Measurements from ENCODE around the gene LY6G5C. TPM values are rescaled to one million over a fixed set of nuclear protein-coding genes. Genes with fewer than 3 reads are reported as not detected.

The LY6G5C gene
- total and polyA plus RNA-seq, 9 of the 15 experiments (the other 6 are each of a cell fraction or from before 2014, with no cell fraction given) = 0.10 to 0.67 (median 0.46) TPM; not detected in 4

GRCh38 chr6:31725502-31726350, 44.9 kb upstream of the LY6G5C start (continued):
- TF ChIP-seq POLR2AphosphoS5 (IDR thresholded peaks at IDR 0.05; ENCODE audit: control insufficient read depth, insufficient read depth, low read depth, low read length) (peak; percentile 28; the same call in 1 of the 2 replicates), ZNF217 (CRISPR knock-in tag; IDR thresholded peaks at IDR 0.05) (no peak), ZNF444 (CRISPR knock-in tag; IDR thresholded peaks at IDR 0.05) (0 out of 2 replicates have a peak, but pooled peaks have one; percentile 60), ZBTB34 (CRISPR knock-in tag; IDR thresholded peaks at IDR 0.05) (no peak), TGIF2 (CRISPR knock-in tag; IDR thresholded peaks at IDR 0.05) (no peak), TCF7L2 (IDR thresholded peaks at IDR 0.05; ENCODE audit: low read depth, low read length) (no peak), GATA2 (CRISPR knock-in tag; IDR thresholded peaks at IDR 0.05) (no peak; the same call in 1 of the 2 replicates), TEAD1 (CRISPR knock-in tag; IDR thresholded peaks at IDR 0.05) (peak in 1 of 2 experiments; percentile 84; a peak in 2 of 4 replicates), MGA (IDR thresholded peaks at IDR 0.05) (no peak), CHCHD3 (CRISPR knock-in tag; IDR thresholded peaks at IDR 0.05) (no peak), GATAD2A (IDR thresholded peaks at IDR 0.05) (peak; percentile 80; the same call in 1 of the 2 replicates), HIVEP1 (CRISPR knock-in tag; IDR thresholded peaks at IDR 0.05) (peak; percentile 76; the same call in 1 of the 2 replicates), FOXA3 (CRISPR knock-in tag; conservative IDR thresholded peaks at IDR 0.05 in 1 of 2, IDR thresholded peaks at IDR 0.05 in 1 of 2) (no peak)
